Upper lobe of right lung (tissue), 1 donor: ENCODE measurements around the gene TMEM40. TPM values are rescaled to one million over a fixed set of nuclear protein-coding genes. Genes with fewer than 3 reads are reported as not detected.

Source experiments
- ATAC-seq: fragments of 200-7000 bp; cut with Tn5 transposase; one replicate; pipeline ENCODE4 v1.9.1; 2020; ENCODE audit warnings: mild to moderate bottlenecking, moderate library complexity
- DNase-seq: peaks from one replicate; pipeline ENCODE4 v3.0.0-alpha.2; 2020
- H3K27ac ChIP-seq: fragments of 200-600 bp; one replicate; pipeline ENCODE4 v1.8.0; 2022
- H3K27me3 ChIP-seq: fragments of 200-600 bp; one replicate; pipeline ENCODE4 v1.8.0; 2022; ENCODE audit warnings: mild to moderate bottlenecking
- H3K36me3 ChIP-seq: fragments of 200-600 bp; one replicate; pipeline ENCODE4 v1.8.0; 2022
- H3K4me1 ChIP-seq: fragments of 200-600 bp; one replicate; pipeline ENCODE4 v1.8.0; 2022
- H3K4me3 ChIP-seq: fragments of 200-600 bp; one replicate; pipeline ENCODE4 v1.8.0; 2022; ENCODE audit warnings: mild to moderate bottlenecking
- H3K9me3 ChIP-seq: fragments of 200-600 bp; one replicate; pipeline ENCODE4 v1.8.0; 2022
- CTCF ChIP-seq: fragments of 200-600 bp; IDR thresholded peaks from one replicate; pipeline ENCODE4 v1.8.0; 2022; ENCODE audit warnings: antibody characterized with exemption
- intact Hi-C: fragments of 100-400 bp; cut with DNase I; formaldehyde crosslinking; loops from one replicate; pipeline ENCODE4 v1.11.0; 2022
- total RNA-seq: library from RNA; stranded (reverse); fragmentation: NEBNext Ultra II Directional; extraction: Animal tissue kit (Norgen Biotek cat#: 25700); gene quantifications from one replicate; pipeline ENCODE4 v1.2.1, GENCODE V29; 2021
- donor health status: DM: no; HTN: yes; CAD: no; lungs with severe emphysema.

Gene TMEM40
- total RNA-seq, 1 donor from 2014 or later: not detected

GRCh38 chr3:12719984-12720898 lies 38.8 kb downstream of the TMEM40 start:
- peak; percentile 70 for DNase-seq
- Histone ChIP-seq H3K4me3 (no peak overlapping the region), H3K36me3 (no peaks in the 10 kb centered on the region), H3K9me3 (no peaks in the 10 kb centered on the region), H3K27ac (no peak overlapping the region), H3K4me1 (peaks cover 8% of the 10 kb centered on the region), H3K27me3 (no peaks in the 10 kb centered on the region)
- intact Hi-C loops: no loop called here
- ATAC-seq: peak; percentile 98
- TF ChIP-seq CTCF: peak; percentile 92

- H3K9me3 ChIP-seq: no peaks in the 10 kb centered on the region
- H3K36me3 ChIP-seq: no peaks in the 10 kb centered on the region
- intact Hi-C loops: no loop called here
- TF ChIP-seq CTCF: no peak
- no peaks in the 10 kb centered on the region for H3K27me3 ChIP-seq
- H3K4me1 ChIP-seq: peaks cover 8% of the 10 kb centered on the region
- no peak for DNase-seq
- ATAC-seq: no peak
- no peak overlapping the region for H3K4me3 ChIP-seq
- H3K27ac ChIP-seq: no peak overlapping the region
Observed at GRCh38 chr3:12719541-12719940, 39.5 kb downstream of the TMEM40 start.

- DNase-seq: no peak
- ATAC-seq: no peak
- Histone ChIP-seq H3K27ac (no peak overlapping the region), H3K9me3 (no peaks in the 10 kb centered on the region), H3K4me1 (peaks cover 8% of the 10 kb centered on the region), H3K4me3 (no peak overlapping the region), H3K27me3 (no peaks in the 10 kb centered on the region), H3K36me3 (no peaks in the 10 kb centered on the region)
- no peak for TF ChIP-seq CTCF
- intact Hi-C loops: no loop called here
Observed at GRCh38 chr3:12716605-12717151, 42.4 kb downstream of the TMEM40 start.

GRCh38 chr3:12714278-12714677 lies 44.8 kb downstream of the TMEM40 start:
- DNase-seq: no peak
- no peak for ATAC-seq
- Histone ChIP-seq H3K36me3 (no peaks in the 10 kb centered on the region), H3K27ac (no peak overlapping the region), H3K9me3 (no peaks in the 10 kb centered on the region), H3K4me3 (no peak overlapping the region), H3K4me1 (no peaks in the 10 kb centered on the region), H3K27me3 (no peaks in the 10 kb centered on the region)
- no peak for TF ChIP-seq CTCF
- intact Hi-C loops: no loop called here

GRCh38 chr3:12710062-12710461 lies 49.0 kb downstream of the TMEM40 start:
- intact Hi-C loops: no loop called here
- Histone ChIP-seq H3K9me3 (no peaks in the 10 kb centered on the region), H3K36me3 (no peaks in the 10 kb centered on the region), H3K4me3 (no peak overlapping the region), H3K4me1 (no peaks in the 10 kb centered on the region), H3K27ac (no peak overlapping the region), H3K27me3 (no peaks in the 10 kb centered on the region)
- DNase-seq (no peak), ATAC-seq (no peak)
- no peak for TF ChIP-seq CTCF
